Measurements from ENCODE around the gene CANT1. TPM values are rescaled to one million over a fixed set of nuclear protein-coding genes. Genes with fewer than 3 reads are reported as not detected.

The CANT1 gene
- total RNA-seq, 1 donor from 2014 or later = 23.1 TPM

- Histone ChIP-seq H3K4me1 (peaks cover 22% of the 10 kb centered on the region), H3K36me3 (no peaks in the 10 kb centered on the region), H3K27ac (no peak overlapping the region), H3K27me3 (no peaks in the 10 kb centered on the region), H3K9me3 (no peaks in the 10 kb centered on the region), H3K4me3 (no peak overlapping the region)
- TF ChIP-seq CTCF (IDR thresholded peaks at IDR 0.05) (no peak), POLR2A (IDR thresholded peaks at IDR 0.05) (no peak), POLR2AphosphoS5 (IDR thresholded peaks at IDR 0.05; ENCODE audit: insufficient read depth in 1 of 2, low read depth in 1 of 2) (no peak)
- DNase-seq (ENCODE audit: extremely low spot score in 2 of 2) = no peak
- intact Hi-C loops (cut with DNase I) = no loop called here
Measured at GRCh38 chr17:79017546-79018369, 8.2 kb upstream of the CANT1 start.

GRCh38 chr17:79014158-79014758 lies 4.7 kb upstream of the CANT1 start:
- TF ChIP-seq POLR2A (IDR thresholded peaks at IDR 0.05) = no peak
- TF ChIP-seq CTCF (IDR thresholded peaks at IDR 0.05) = no peak
- no peak for TF ChIP-seq POLR2AphosphoS5 (IDR thresholded peaks at IDR 0.05; ENCODE audit: insufficient read depth in 1 of 2, low read depth in 1 of 2)
- Histone ChIP-seq H3K27ac (no peak overlapping the region), H3K4me1 (peaks cover 7% of the 10 kb centered on the region), H3K36me3 (no peaks in the 10 kb centered on the region), H3K27me3 (no peaks in the 10 kb centered on the region), H3K9me3 (no peaks in the 10 kb centered on the region), H3K4me3 (no peak overlapping the region)
- DNase-seq (ENCODE audit: extremely low spot score in 2 of 2) = no peak
- intact Hi-C loops (cut with DNase I) = no loop called here

- TF ChIP-seq POLR2A (IDR thresholded peaks at IDR 0.05) = no peak
- no peak for TF ChIP-seq POLR2AphosphoS5 (IDR thresholded peaks at IDR 0.05; ENCODE audit: insufficient read depth in 1 of 2, low read depth in 1 of 2)
- no peak for TF ChIP-seq CTCF (IDR thresholded peaks at IDR 0.05)
- H3K27ac ChIP-seq = no peak overlapping the region
- no peaks in the 10 kb centered on the region for H3K9me3 ChIP-seq
- H3K4me1 ChIP-seq = peaks cover 21% of the 10 kb centered on the region
- no peaks in the 10 kb centered on the region for H3K27me3 ChIP-seq
- peaks cover 0 to 4% of the 10 kb centered on the region in 2 donors for H3K36me3 ChIP-seq
- no peak overlapping the region for H3K4me3 ChIP-seq
- DNase-seq (ENCODE audit: extremely low spot score in 2 of 2) = no peak
- intact Hi-C loops (cut with DNase I) = no loop called here
Measured at GRCh38 chr17:79012563-79013134, 3.1 kb upstream of the CANT1 start.

GRCh38 chr17:79011451-79012147 lies 2.0 kb upstream of the CANT1 start:
- DNase-seq (ENCODE audit: extremely low spot score in 2 of 2) = no peak
- Histone ChIP-seq H3K4me1 (peaks cover 32% of the 10 kb centered on the region), H3K9me3 (no peaks in the 10 kb centered on the region), H3K4me3 (no peak overlapping the region), H3K27me3 (no peaks in the 10 kb centered on the region), H3K36me3 (peaks cover 0 to 8% of the 10 kb centered on the region in 2 donors), H3K27ac (no peak overlapping the region)
- TF ChIP-seq POLR2AphosphoS5 (IDR thresholded peaks at IDR 0.05; ENCODE audit: insufficient read depth in 1 of 2, low read depth in 1 of 2) = no peak
- TF ChIP-seq POLR2A (IDR thresholded peaks at IDR 0.05) = no peak
- TF ChIP-seq CTCF (IDR thresholded peaks at IDR 0.05) = no peak
- intact Hi-C loops (cut with DNase I) = no loop called here
